K562 (cell line): Measurements from ENCODE around the gene FXYD1. TPM values are rescaled to one million over a fixed set of nuclear protein-coding genes. Genes with fewer than 3 reads are reported as not detected.

Source experiments
- CBFB ChIP-seq: sonication (generic); formaldehyde crosslinking; IDR thresholded peaks from 2 replicates; pipeline ENCODE4 v1.4.0; 2020; ENCODE audit warnings: mild to moderate bottlenecking, missing genetic modification reagents
- CREB1 ChIP-seq, 2 experiments: sonication (generic) in 1 of 2; formaldehyde crosslinking in 1 of 2; IDR thresholded peaks; 2 replicates each; pipeline versions ENCODE4 v1.6.1 to v1.8.0; 2012 to 2022; ENCODE audit warnings: inconsistent platforms in 1 of 2, mild to moderate bottlenecking in 1 of 2, missing genetic modification reagents in 1 of 2, moderate library complexity in 1 of 2
- CREM ChIP-seq: IDR thresholded peaks from 2 replicates; pipeline ENCODE4 v1.6.1; 2014; ENCODE audit warnings: antibody characterized with exemption, low read depth
- DNMT1 ChIP-seq: fragments of 450-650 bp; IDR thresholded peaks from 2 replicates; pipeline ENCODE4 v1.6.1; 2016; ENCODE audit warnings: antibody characterized with exemption, mild to moderate bottlenecking
- FOXK2 ChIP-seq, 2 experiments: fragments of 450-650 bp; IDR thresholded peaks in 1 of 2; conservative IDR thresholded peaks in 1 of 2; 2 replicates each; pipeline ENCODE4 v1.6.1; 2016; ENCODE audit warnings: low read depth in 2 of 2, mild to moderate bottlenecking in 1 of 2
- GTF2E2 ChIP-seq: fragments of 200-800 bp; sonication (Bioruptor generic); IDR thresholded peaks from 2 replicates; pipeline ENCODE4 v1.6.1; 2016; ENCODE audit warnings: missing genetic modification characterization, missing compliant biosample characterization
- HDGF ChIP-seq: fragments of 450-650 bp; IDR thresholded peaks from 2 replicates; pipeline ENCODE4 v1.6.1; 2016
- HIVEP1 ChIP-seq: fragments of 250-450 bp; sonication (Bioruptor Pico); IDR thresholded peaks from 2 replicates; pipeline ENCODE4 v1.4.0; 2020; ENCODE audit warnings: mild to moderate bottlenecking
- HSF4 ChIP-seq: fragments of 250-450 bp; sonication (Bioruptor Pico); IDR thresholded peaks from 2 replicates; pipeline ENCODE4 v2.1.2; 2022; ENCODE audit warnings: mild to moderate bottlenecking, moderate library complexity, borderline replicate concordance
- POLR2AphosphoS2 ChIP-seq: IDR thresholded peaks from 2 replicates; pipeline ENCODE4 v1.6.1; 2012; ENCODE audit warnings: low read length, improper control_type of control experiment
- RNF2 ChIP-seq: sonication (generic); IDR thresholded peaks from 2 replicates; pipeline ENCODE4 v1.6.1; 2016
- RNF219 ChIP-seq: fragments of 250-450 bp; sonication (Bioruptor Pico); IDR thresholded peaks from 2 replicates; pipeline ENCODE4 v1.5.0; 2022; ENCODE audit warnings: mild to moderate bottlenecking
- SNIP1 ChIP-seq: fragments of 450-650 bp; IDR thresholded peaks from 2 replicates; pipeline ENCODE4 v1.7.1; 2017; ENCODE audit warnings: low read depth, mild to moderate bottlenecking
- ZNF280A ChIP-seq: fragments of 450-650 bp; IDR thresholded peaks from 2 replicates; pipeline ENCODE4 v1.6.1; 2018; ENCODE audit warnings: mild to moderate bottlenecking, low read depth; ENCODE audit not compliant: partially characterized antibody
- polyA plus RNA-seq, 8 experiments: library from polyadenylated mRNA; depleted of rRNA in 4 of 8; stranded (reverse) in 5 of 8; unstranded in 3 of 8; fragments of >200 nt; fragmentation: Nextera tagmentation in 2 of 8; fragmentation: Illumina TruSeq in 1 of 8; extraction: Ambion mirVana in 2 of 8; extraction: Trizol in 1 of 8; gene quantifications; 2 replicates each; pipeline versions ENCODE4 v1.2.1 to v1.2.3, GENCODE V29; 2011 to 2014; ENCODE audit warnings: inconsistent platforms in 1 of 8, missing spikeins in 1 of 8
- total RNA-seq, 7 experiments: library from RNA; depleted of rRNA in 6 of 7; stranded (reverse); fragments of >200 nt in 6 of 7; fragmentation: Illumina TruSeq in 2 of 7; extraction: Trizol in 2 of 7; gene quantifications; 2 replicates each; pipeline versions ENCODE4 v1.2.1 to v1.2.3, GENCODE V29; 2011 to 2021; ENCODE audit warnings: low replicate concordance in 1 of 7
- TF ChIP-seq, protein P1 (sequence below): sonication (generic); formaldehyde crosslinking; IDR thresholded peaks from 2 replicates; pipeline ENCODE4 v1.4.0; 2020; ENCODE audit warnings: mild to moderate bottlenecking, missing genetic modification reagents
- TF ChIP-seq, protein P2 (sequence below): fragments of 250-450 bp; sonication (Bioruptor Pico); IDR thresholded peaks from 2 replicates; pipeline ENCODE4 v1.8.0; 2021; ENCODE audit warnings: moderate library complexity, mild to moderate bottlenecking, inconsistent platforms
- TF ChIP-seq, protein P3 (sequence below), 2 experiments: fragments of 450-650 bp; IDR thresholded peaks; 2 replicates each; pipeline ENCODE4 v1.6.1; 2018; ENCODE audit warnings: mild to moderate bottlenecking in 2 of 2, low read depth in 1 of 2; ENCODE audit not compliant: partially characterized antibody in 2 of 2

The FXYD1 gene
- total and polyA plus RNA-seq, 9 of the 15 experiments (the other 6 are each of a cell fraction or from before 2014, with no cell fraction given) = 0.40 to 3.2 (median 1.8) TPM; not detected in 3

GRCh38 chr19:35135389-35135909 lies 3.2 kb upstream of the FXYD1 start (continued):
- TF ChIP-seq RNF219 (no peak), HIVEP1 (CRISPR knock-in tag) (no peak), POLR2AphosphoS2 (no peak), CREM (no peak; the same call in 1 of the 2 replicates), CBFB (CRISPR knock-in tag) (no peak), RNF2 (no peak), GTF2E2 (tag) (no peak), HSF4 (CRISPR knock-in tag) (no peak), SNIP1 (no peak), CREB1 (IDR thresholded peaks at IDR 0.05) (no peak), CREB1 (CRISPR knock-in tag; IDR thresholded peaks at IDR 0.05) (0 out of 2 replicates have a peak, but pooled peaks have one; percentile 40), ZNF280A (no peak), DNMT1 (no peak), FOXK2 (conservative IDR thresholded peaks at IDR 0.05 in 1 of 2, IDR thresholded peaks at IDR 0.05 in 1 of 2; ENCODE audit: low read depth in 2 of 2) (no peak), HDGF (no peak)
- TF ChIP-seq, protein P1, sequence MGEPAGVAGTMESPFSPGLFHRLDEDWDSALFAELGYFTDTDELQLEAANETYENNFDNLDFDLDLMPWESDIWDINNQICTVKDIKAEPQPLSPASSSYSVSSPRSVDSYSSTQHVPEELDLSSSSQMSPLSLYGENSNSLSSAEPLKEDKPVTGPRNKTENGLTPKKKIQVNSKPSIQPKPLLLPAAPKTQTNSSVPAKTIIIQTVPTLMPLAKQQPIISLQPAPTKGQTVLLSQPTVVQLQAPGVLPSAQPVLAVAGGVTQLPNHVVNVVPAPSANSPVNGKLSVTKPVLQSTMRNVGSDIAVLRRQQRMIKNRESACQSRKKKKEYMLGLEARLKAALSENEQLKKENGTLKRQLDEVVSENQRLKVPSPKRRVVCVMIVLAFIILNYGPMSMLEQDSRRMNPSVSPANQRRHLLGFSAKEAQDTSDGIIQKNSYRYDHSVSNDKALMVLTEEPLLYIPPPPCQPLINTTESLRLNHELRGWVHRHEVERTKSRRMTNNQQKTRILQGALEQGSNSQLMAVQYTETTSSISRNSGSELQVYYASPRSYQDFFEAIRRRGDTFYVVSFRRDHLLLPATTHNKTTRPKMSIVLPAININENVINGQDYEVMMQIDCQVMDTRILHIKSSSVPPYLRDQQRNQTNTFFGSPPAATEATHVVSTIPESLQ (CRISPR knock-in tag) = no peak
- TF ChIP-seq, protein P2, sequence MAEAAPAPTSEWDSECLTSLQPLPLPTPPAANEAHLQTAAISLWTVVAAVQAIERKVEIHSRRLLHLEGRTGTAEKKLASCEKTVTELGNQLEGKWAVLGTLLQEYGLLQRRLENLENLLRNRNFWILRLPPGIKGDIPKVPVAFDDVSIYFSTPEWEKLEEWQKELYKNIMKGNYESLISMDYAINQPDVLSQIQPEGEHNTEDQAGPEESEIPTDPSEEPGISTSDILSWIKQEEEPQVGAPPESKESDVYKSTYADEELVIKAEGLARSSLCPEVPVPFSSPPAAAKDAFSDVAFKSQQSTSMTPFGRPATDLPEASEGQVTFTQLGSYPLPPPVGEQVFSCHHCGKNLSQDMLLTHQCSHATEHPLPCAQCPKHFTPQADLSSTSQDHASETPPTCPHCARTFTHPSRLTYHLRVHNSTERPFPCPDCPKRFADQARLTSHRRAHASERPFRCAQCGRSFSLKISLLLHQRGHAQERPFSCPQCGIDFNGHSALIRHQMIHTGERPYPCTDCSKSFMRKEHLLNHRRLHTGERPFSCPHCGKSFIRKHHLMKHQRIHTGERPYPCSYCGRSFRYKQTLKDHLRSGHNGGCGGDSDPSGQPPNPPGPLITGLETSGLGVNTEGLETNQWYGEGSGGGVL = no peak
- TF ChIP-seq, protein P3, sequence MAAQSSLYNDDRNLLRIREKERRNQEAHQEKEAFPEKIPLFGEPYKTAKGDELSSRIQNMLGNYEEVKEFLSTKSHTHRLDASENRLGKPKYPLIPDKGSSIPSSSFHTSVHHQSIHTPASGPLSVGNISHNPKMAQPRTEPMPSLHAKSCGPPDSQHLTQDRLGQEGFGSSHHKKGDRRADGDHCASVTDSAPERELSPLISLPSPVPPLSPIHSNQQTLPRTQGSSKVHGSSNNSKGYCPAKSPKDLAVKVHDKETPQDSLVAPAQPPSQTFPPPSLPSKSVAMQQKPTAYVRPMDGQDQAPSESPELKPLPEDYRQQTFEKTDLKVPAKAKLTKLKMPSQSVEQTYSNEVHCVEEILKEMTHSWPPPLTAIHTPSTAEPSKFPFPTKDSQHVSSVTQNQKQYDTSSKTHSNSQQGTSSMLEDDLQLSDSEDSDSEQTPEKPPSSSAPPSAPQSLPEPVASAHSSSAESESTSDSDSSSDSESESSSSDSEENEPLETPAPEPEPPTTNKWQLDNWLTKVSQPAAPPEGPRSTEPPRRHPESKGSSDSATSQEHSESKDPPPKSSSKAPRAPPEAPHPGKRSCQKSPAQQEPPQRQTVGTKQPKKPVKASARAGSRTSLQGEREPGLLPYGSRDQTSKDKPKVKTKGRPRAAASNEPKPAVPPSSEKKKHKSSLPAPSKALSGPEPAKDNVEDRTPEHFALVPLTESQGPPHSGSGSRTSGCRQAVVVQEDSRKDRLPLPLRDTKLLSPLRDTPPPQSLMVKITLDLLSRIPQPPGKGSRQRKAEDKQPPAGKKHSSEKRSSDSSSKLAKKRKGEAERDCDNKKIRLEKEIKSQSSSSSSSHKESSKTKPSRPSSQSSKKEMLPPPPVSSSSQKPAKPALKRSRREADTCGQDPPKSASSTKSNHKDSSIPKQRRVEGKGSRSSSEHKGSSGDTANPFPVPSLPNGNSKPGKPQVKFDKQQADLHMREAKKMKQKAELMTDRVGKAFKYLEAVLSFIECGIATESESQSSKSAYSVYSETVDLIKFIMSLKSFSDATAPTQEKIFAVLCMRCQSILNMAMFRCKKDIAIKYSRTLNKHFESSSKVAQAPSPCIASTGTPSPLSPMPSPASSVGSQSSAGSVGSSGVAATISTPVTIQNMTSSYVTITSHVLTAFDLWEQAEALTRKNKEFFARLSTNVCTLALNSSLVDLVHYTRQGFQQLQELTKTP (IDR thresholded peaks at IDR 0.05; ENCODE audit: low read depth in 1 of 2, partially characterized antibody in 2 of 2) = peak in 1 of 2 experiments; percentile 25
